Measurements from ENCODE around the gene TMEM47.
A peak's percentile ranks its signal among the peaks of the same experiment; 100 is the strongest.

Gene TMEM47

DNA sequence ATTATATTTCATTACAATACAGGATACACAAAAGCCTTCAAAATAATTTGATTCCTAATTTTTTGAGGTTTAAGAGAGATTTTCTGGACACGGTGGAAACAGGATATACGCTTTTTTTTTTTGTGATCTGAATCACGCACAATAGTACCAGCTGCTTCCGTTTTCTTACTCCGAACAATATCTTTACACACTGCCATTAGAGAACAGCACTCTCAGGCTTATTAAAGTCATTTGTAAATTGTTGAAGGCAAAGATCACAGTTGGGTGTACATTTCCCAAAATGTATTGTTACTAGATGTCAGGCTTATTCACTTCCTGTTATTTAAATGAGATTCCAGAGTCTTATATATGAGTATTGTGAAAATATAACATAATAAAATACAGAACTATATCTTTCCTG, 71.5 kb downstream of the TMEM47 start:
- no peak for DNase-seq (ENCODE audit: extremely low read depth, low read depth)
- TF ChIP-seq CTCF (IDR thresholded peaks at IDR 0.05; ENCODE audit: low read depth, low read length): no peak

DNA sequence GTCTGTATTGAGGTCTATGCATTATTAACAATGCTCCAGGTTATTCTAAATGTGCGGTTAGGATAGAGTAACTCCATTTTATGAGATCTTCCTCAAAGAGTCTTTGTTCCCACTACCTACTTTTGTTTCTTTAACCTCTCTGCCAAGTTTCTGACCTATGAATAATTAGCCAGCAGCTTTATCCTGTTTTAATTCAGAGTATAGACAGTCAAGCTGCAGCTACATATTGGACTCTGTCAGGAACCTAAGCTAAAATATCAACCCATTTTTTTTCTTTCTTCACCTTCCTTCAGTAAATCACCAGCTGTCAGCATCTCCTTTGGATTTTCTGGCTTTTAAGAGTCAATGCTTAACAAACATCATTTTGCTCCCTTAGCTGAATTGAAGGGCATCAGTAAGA, 72.3 kb downstream of the TMEM47 start:
- no peak for TF ChIP-seq CTCF (IDR thresholded peaks at IDR 0.05; ENCODE audit: low read depth, low read length)
- no peak for DNase-seq (ENCODE audit: extremely low read depth, low read depth)

DNA sequence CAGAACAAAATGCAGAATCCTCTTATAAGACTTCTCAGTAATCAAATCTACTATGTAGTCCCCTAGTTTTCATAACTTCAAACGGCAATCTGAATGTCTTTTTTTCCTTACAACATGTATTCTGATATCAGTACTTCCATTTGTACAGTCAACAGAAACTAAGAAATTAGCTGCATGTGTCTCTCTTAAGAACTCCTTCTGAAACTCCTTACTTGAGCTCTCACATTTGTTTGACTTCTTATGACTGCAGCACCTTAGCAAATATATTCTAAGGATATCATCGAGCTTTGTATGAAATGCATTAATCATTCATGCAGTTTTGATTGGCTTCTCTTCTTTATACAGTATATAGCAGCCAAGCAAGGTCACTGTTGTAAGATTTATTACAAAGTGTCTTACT, 77.0 kb downstream of the TMEM47 start:
- no peak for TF ChIP-seq CTCF (IDR thresholded peaks at IDR 0.05; ENCODE audit: low read depth, low read length)

GRCh38 chrX:34578237-34578636, 78.8 kb downstream of the TMEM47 start:
- DNase-seq (ENCODE audit: extremely low read depth, low read depth): peak; percentile 15
- peak; percentile 47 for TF ChIP-seq CTCF (IDR thresholded peaks at IDR 0.05; ENCODE audit: low read depth, low read length)

More for the DNA sequence above, 77.0 kb downstream of the TMEM47 start:
- no peak for DNase-seq (ENCODE audit: extremely low read depth, low read depth)

All from AG09319 (cell line).